Erythroblast (primary cell): Measurements from ENCODE around the gene RAB8A.
"Not testable (repeated sequence)": the region's sequence is repeated elsewhere in the genome, so short reads cannot be mapped to it uniquely, and the experiment has no call there.

Source experiments
- GATA1 ChIP-seq: IDR thresholded peaks from 2 replicates; pipeline ENCODE4 v1.6.1; 2011; ENCODE audit warnings: low read depth, mild to moderate bottlenecking, control low read depth, low read length, moderate library complexity
- POLR2A ChIP-seq: IDR thresholded peaks from 2 replicates; pipeline ENCODE4 v1.6.1; 2011; ENCODE audit warnings: mild to moderate bottlenecking, low read length

DNA sequence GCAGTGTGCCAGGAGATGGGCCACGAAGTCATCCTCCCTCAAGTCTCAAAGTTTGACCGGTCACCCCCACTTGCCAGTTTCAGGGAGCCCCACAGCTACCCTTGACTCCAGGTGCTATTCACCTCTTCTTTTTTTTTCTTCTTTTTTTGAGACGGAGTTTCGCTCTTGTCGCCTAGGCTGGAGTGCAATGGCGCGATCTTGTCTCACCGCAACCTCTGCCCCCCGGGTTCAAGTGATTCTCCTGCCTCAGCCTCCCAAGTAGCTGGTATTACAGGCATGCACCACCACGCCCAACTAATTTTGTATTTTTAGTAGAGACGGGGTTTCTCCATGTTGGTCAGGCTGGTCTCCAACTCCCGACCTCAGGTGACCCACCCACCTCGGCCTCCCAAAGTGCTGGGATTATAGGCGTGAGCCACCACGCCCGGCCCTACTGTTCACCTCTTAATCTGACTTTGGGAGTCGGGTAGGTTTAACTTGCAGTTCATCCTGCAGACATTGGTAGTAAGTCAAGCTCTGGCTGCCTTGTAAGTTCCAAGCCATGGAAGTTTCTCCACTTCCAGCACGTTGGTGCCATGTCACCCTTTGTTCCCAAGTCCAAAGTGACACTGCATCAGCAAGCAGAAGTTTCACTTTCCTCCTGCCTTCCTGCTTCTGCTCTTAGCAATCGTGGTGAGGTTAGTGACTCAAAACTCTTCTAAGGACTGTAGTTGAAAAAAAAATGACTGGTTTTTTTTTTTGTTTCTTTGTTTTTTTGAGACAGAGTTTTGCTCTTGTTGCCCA, 7.6 kb downstream of the RAB8A start:
- not testable (repeated sequence) for TF ChIP-seq POLR2A, GATA1
